DMS 273 treated with DMSO at 0.1 percent for 48 hours (cell line): ENCODE measurements around the gene PALMD.

Experiments used
- DNase-seq: peaks from one replicate; lab custom pipeline; 2025; lab: John Stamatoyannopoulos, UW

Gene PALMD

DNA sequence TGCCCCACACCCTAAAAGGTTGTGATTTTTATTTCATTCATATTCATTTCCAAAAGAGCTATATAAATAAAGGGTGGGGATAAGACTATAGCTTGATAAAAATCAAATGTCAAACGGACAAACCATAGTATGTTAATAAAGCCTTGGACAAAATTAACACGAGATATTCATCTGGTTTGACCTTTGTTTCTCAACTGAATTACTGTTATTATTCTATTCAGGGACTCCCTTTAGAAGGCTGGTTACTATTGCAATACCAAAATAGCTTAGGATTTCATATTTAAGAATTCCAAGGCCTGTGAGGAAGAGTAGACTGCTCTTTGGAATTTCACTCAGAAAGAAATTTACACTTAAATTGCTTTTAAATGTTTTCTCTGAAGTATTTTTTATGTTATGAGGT, 10.2 kb upstream of the PALMD start:
- DNase-seq: no peak

GRCh38 chr1:99636647-99637175, 9.2 kb upstream of the PALMD start:
- DNase-seq: peak; percentile 45

DNA sequence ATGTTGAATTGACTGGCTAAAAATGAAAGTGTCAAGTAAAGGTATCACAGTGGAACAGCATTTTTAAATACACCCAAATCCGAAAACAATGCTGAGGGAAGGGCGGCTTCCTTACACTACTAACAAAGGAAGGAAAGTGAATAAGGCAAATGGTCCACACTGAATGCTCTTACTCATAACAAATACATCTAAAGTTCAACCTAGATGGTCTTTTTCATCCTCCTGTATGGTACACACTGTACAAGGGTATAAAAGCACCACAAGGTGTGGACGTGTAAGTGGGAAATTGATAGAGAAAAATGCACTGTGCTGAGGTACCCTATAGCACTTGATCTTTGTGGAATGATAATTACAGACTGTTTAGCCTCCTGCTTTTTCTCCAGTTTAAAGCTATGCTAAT, 7.1 kb upstream of the PALMD start:
- no peak for DNase-seq

GRCh38 chr1:99639408-99639807, 6.5 kb upstream of the PALMD start:
- DNase-seq: no peak

GRCh38 chr1:99639945-99640344, 6.0 kb upstream of the PALMD start:
- DNase-seq: no peak

GRCh38 chr1:99640672-99641071, 5.2 kb upstream of the PALMD start:
- no peak for DNase-seq

- no peak for DNase-seq
Observed at GRCh38 chr1:99641558-99641957, 4.4 kb upstream of the PALMD start.

- DNase-seq: no peak
Observed at GRCh38 chr1:99642053-99642452, 3.9 kb upstream of the PALMD start.

GRCh38 chr1:99643021-99643779, 2.7 kb upstream of the PALMD start:
- DNase-seq: no peak

- DNase-seq: no peak
Observed at GRCh38 chr1:99644279-99645004, 1.5 kb upstream of the PALMD start.

DNA sequence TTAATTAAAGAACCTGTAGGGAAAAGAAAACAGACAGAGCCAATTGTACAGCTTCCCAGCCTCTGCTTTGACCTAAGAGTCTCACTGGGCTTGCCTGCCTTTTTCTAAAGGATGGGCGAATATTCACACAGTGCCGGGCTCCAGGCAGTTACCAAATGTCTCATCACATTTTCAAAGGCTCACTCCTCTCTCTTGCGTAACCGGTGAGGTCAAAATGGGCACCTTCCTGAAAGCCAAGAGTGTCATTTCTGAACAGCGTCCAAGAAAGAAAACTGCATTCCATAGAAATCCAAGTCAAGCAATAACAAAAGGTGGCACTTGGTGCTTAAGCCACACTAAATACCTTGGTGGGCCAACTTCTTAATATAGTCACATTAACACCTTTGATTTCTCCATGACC, 710 bp upstream of the PALMD start:
- DNase-seq: no peak

DNA sequence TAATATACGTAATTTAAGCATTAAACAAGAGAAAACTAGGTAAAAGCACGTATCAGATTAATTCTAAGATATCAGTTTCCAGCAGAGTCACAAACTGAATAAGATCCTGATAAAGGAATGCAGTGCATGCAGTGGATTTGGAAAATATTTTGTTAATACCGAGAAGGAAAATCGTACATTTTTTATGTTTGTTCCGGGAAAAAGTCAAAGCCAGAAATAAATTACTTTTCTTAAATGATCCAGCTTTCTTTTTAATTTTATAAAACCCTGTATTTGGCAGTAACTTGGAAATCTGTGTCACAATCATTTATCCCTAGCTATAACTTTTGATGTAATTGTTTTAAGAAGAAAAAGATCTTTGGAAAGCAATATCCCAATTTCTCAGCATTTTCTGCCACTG, 955 bp downstream of the PALMD start:
- no peak for DNase-seq

DNA sequence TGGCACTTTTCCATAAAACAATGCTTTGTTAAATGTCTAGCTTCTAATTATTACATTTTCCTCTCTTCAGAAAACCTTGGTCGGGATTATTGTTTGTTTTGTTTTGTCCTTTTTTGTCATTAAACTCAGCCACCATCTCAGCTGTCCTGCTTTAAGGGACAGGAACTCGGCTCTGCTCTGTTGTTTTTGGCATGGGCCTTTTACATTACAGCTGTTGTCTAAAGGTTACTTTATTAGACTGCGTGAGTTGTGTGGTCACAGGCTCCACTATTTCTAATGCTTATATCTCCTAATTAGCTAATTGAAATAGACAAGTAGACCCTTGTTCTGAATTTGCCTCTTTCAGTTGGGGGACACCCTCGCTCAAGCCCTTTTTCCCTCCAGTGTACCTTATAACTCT, 1.6 kb downstream of the PALMD start:
- no peak for DNase-seq

GRCh38 chr1:99648107-99648506, 2.2 kb downstream of the PALMD start:
- DNase-seq: peak; percentile 6

- DNase-seq: no peak
Observed at GRCh38 chr1:99650030-99650429, 4.1 kb downstream of the PALMD start.

DNA sequence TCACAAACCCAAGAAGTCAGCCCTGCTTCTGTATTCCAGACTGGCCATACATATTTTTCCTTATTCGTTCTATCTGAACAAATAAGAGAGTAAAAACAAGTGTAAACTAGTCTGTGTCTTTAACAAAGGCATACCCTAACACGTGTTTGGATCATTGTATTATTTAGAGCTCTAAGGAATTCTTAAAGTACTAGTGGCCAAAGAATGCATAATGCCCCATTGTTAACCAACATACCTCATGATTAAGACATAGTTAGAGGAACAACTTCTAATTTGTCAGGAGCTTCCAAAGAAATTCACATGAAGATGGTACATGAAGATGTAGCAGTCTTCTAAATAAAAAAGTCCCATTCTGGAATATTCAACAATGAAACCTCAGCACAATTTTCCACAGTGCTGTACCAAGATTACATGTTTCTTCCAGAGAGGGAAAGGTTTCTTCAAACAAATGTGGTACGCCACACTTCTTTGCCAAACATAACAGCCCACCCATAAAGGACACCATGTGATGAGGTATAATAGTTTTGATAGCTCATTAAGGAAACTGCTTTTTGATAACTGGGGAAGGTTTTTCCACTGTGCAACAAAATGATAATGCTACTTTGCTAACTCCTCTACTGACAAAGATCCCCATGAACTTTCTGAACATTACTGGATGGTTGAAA, 5.0 kb downstream of the PALMD start:
- no peak for DNase-seq

DNA sequence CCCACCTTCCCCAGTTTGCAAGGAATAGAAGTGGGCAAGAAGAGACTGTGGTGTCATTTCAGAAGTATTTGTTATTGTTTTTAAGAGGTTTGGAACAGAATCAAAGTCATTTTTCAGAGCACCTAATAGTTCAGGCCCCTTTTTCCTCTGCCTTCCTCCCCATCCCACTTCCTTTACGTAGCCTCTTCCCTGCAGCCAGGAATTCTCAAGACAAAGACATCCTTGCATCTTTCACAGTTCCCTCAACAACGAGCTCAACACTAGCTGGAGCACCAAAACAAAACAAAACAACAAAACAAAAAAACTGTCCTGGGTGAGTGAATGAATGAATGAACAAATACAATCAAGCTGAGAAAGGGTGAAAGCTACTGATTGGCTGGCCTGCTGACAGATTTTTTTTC, 7.0 kb downstream of the PALMD start:
- no peak for DNase-seq

- no peak for DNase-seq
Observed at GRCh38 chr1:99655376-99655775, 9.5 kb downstream of the PALMD start.

DNA sequence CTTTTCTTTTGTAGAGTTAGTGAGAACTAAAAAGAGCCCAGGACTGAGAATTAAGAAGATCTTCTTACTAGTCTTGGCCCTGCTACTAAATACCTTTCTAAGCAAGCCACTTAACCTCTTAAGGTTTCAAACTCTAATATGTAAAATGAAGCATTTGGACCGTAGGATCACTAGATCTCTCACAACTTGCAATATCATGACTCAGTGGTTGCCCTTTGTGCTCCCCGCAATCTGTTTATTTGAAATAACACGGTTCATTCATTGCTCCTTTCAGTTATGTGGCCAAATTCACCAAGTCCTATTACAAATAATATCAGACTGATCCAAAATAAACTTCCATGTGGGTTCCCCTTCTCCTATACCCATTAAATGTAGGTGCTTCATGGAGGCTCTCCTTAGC, 10.8 kb downstream of the PALMD start:
- no peak for DNase-seq

DNA sequence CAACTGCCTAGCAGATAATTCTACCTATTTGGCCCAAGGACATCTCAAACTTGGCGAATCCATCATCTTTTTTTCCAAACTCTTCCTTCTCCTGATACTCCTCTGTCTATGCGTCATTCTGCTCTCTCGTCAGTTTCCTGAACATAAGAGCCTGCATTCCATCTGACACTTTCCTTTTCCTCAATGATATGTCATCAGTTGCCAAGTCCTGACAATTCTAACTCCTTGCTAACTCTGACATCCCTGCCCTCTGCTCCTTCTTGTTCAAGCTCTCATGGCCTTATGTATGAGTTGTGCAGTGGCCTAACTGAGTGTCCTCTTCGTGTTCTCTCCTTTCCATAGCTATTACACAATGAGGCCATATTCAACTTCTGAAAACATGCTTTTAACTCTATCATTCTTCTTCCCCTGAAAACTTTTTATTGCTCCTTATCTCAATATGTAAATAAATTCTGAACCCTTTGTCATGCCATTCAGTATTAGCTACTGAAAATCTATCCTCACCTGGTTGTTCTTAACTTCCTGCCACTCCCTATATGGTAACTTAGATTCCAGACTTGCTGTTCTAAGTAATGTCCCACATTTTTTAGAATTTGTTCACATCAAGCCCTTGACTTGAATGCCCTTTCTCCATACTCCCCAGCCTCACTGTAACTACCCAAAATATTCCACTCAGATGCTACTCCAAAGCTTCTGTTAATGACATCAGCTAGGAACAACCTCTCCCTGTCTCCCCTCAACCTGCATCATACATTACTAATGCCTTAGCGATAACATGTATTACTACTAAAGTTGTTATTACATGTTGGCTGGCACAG, 11.5 kb downstream of the PALMD start:
- no peak for DNase-seq

DNA sequence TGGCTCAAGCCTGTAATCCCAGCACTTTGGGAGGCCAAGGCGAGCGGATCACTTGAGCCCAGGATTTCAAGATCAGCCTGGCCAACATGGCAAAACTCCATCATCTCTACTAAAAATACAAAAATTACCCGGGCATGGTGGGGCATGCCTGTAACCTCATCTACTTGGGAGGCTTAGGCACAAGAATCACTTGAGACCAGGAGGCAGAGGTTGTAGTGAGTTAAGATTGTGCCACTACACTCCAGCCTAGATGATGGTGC, 12.0 kb downstream of the PALMD start:
- DNase-seq: no peak

- no peak for DNase-seq
Observed at GRCh38 chr1:99659755-99660210, 13.9 kb downstream of the PALMD start.
